PC-9 (cell line): ENCODE data around the gene RSBN1.

Experiments used
- EZH2 ChIP-seq: fragments of 200-600 bp; sonication (generic); IDR thresholded peaks from 2 replicates; pipeline ENCODE4 v1.8.0; 2017; ENCODE audit warnings: antibody characterized with exemption, low read depth
- TF ChIP-seq, protein P1 (sequence below): fragments of 200-600 bp; sonication (generic); conservative IDR thresholded peaks from 2 replicates; pipeline ENCODE4 v1.6.1; 2017; ENCODE audit warnings: mixed run types, antibody characterized with exemption, mild to moderate bottlenecking, moderate library complexity

DNA sequence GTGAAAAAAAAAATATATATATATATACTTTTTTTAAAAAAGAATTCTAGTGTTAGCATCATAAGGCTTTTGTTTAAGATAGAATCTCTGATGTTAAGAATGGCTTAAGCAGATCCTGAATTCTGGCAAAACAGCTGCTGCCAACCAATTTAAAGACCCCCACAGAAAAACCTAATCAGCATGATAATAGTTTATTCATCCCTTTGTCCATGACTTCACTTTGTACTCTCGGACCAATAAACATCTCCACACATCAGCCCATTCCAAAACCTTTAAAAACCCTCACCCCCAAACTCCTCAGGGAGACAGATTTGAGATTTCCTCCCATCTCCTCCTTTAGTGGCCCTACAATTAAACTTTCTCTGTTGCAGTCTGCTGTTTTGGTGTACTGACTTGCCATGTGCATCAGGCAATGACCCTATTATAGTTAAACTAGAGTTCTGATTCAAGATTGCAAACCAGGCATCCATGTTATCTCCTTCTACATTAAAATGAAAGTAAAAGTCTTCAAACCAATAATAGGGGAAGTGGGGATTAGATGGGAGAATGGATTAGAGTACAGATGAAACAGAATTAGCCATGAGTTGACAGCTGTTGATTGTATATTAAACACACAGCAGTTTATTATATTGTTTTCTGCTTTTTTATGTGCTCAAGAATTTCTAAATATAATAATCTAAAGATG, 43.2 kb downstream of the RSBN1 start:
- no peak for TF ChIP-seq EZH2
- TF ChIP-seq, protein P1, sequence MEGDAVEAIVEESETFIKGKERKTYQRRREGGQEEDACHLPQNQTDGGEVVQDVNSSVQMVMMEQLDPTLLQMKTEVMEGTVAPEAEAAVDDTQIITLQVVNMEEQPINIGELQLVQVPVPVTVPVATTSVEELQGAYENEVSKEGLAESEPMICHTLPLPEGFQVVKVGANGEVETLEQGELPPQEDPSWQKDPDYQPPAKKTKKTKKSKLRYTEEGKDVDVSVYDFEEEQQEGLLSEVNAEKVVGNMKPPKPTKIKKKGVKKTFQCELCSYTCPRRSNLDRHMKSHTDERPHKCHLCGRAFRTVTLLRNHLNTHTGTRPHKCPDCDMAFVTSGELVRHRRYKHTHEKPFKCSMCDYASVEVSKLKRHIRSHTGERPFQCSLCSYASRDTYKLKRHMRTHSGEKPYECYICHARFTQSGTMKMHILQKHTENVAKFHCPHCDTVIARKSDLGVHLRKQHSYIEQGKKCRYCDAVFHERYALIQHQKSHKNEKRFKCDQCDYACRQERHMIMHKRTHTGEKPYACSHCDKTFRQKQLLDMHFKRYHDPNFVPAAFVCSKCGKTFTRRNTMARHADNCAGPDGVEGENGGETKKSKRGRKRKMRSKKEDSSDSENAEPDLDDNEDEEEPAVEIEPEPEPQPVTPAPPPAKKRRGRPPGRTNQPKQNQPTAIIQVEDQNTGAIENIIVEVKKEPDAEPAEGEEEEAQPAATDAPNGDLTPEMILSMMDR: no peak
